ENCODE data around the gene GOLGA6L10. TPM values are rescaled to one million over a fixed set of nuclear protein-coding genes. Genes with fewer than 3 reads are reported as not detected.
"Not testable (repeated sequence)": the region's sequence is repeated elsewhere in the genome, so short reads cannot be mapped to it uniquely, and the experiment has no call there.

GOLGA6L10 gene
- total RNA-seq: 3.6 and 3.7 TPM in 2 replicates
- long read RNA-seq: 0 reads

GRCh38 chr15:82349375-82349774, at the start of gene GOLGA6L10:
Gene GOLGA6L10 (minus strand): TSS chr15:82349475. CDS start chr15:82349375, 100 bp downstream.
- not testable (repeated sequence) for H3K9me3 Mint-ChIP-seq; H3K27ac Mint-ChIP-seq (ENCODE audit: unreplicated experiment); H3K4me1 Mint-ChIP-seq; H3K4me3 Mint-ChIP-seq; H3K36me3 Mint-ChIP-seq (ENCODE audit: low read depth); H3K27me3 Mint-ChIP-seq (ENCODE audit: low read depth); DNase-seq (ENCODE audit: low read depth, low spot score)

- Mint-ChIP-seq H3K4me1 (peaks cover 4% of the 10 kb centered on the region), H3K36me3 (ENCODE audit: low read depth) (peaks cover 4% of the 10 kb centered on the region), H3K27ac (ENCODE audit: unreplicated experiment) (no peak overlapping the region), H3K9me3 (peaks cover 3% of the 10 kb centered on the region), H3K27me3 (ENCODE audit: low read depth) (no peaks in the 10 kb centered on the region), H3K4me3 (no peak overlapping the region)
- TF ChIP-seq CTCF (conservative IDR thresholded peaks at IDR 0.05): no peak
- no peak for DNase-seq (ENCODE audit: low read depth, low spot score)
Observed at GRCh38 chr15:82398785-82399184, 49.5 kb upstream of the GOLGA6L10 start.

GRCh38 chr15:82397817-82398216, 48.5 kb upstream of the GOLGA6L10 start:
- no peak for TF ChIP-seq CTCF (conservative IDR thresholded peaks at IDR 0.05)
- Mint-ChIP-seq H3K36me3 (ENCODE audit: low read depth) (peaks cover 4% of the 10 kb centered on the region), H3K4me3 (no peak overlapping the region), H3K9me3 (peaks cover 3% of the 10 kb centered on the region), H3K27ac (ENCODE audit: unreplicated experiment) (no peak overlapping the region), H3K4me1 (peaks cover 4% of the 10 kb centered on the region), H3K27me3 (ENCODE audit: low read depth) (no peaks in the 10 kb centered on the region)
- DNase-seq (ENCODE audit: low read depth, low spot score): no peak

GRCh38 chr15:82395788-82396187, 46.5 kb upstream of the GOLGA6L10 start:
- H3K9me3 Mint-ChIP-seq; H3K27me3 Mint-ChIP-seq (ENCODE audit: low read depth); H3K4me3 Mint-ChIP-seq; H3K27ac Mint-ChIP-seq (ENCODE audit: unreplicated experiment); H3K4me1 Mint-ChIP-seq; DNase-seq (ENCODE audit: low read depth, low spot score); H3K36me3 Mint-ChIP-seq (ENCODE audit: low read depth): not testable (repeated sequence)

GRCh38 chr15:82393671-82394070, 44.4 kb upstream of the GOLGA6L10 start:
- Mint-ChIP-seq H3K36me3 (ENCODE audit: low read depth) (peaks cover 4% of the 10 kb centered on the region), H3K27me3 (ENCODE audit: low read depth) (no peaks in the 10 kb centered on the region), H3K27ac (ENCODE audit: unreplicated experiment) (no peak overlapping the region), H3K9me3 (peaks cover 3% of the 10 kb centered on the region), H3K4me1 (peaks cover 5% of the 10 kb centered on the region), H3K4me3 (no peak overlapping the region)
- TF ChIP-seq CTCF (conservative IDR thresholded peaks at IDR 0.05): no peak
- DNase-seq (ENCODE audit: low read depth, low spot score): no peak

GRCh38 chr15:82392077-82392476, 42.8 kb upstream of the GOLGA6L10 start:
- H3K9me3 Mint-ChIP-seq; H3K27ac Mint-ChIP-seq (ENCODE audit: unreplicated experiment); H3K36me3 Mint-ChIP-seq (ENCODE audit: low read depth); DNase-seq (ENCODE audit: low read depth, low spot score); H3K27me3 Mint-ChIP-seq (ENCODE audit: low read depth); H3K4me3 Mint-ChIP-seq; H3K4me1 Mint-ChIP-seq: not testable (repeated sequence)

- H3K4me3 Mint-ChIP-seq; H3K36me3 Mint-ChIP-seq (ENCODE audit: low read depth): not testable (repeated sequence)
- peak overlapping the region; percentile 37 for H3K27ac Mint-ChIP-seq (ENCODE audit: unreplicated experiment)
Observed at GRCh38 chr15:82390152-82390551, 40.9 kb upstream of the GOLGA6L10 start.

GRCh38 chr15:82387209-82387608, 37.9 kb upstream of the GOLGA6L10 start:
- not testable (repeated sequence) for H3K9me3 Mint-ChIP-seq; H3K36me3 Mint-ChIP-seq (ENCODE audit: low read depth); H3K4me3 Mint-ChIP-seq; H3K27ac Mint-ChIP-seq (ENCODE audit: unreplicated experiment); H3K27me3 Mint-ChIP-seq (ENCODE audit: low read depth); DNase-seq (ENCODE audit: low read depth, low spot score); H3K4me1 Mint-ChIP-seq

More at GRCh38 chr15:82390152-82390551, 40.9 kb upstream of the GOLGA6L10 start:
- not testable (repeated sequence) for H3K9me3 Mint-ChIP-seq; DNase-seq (ENCODE audit: low read depth, low spot score); H3K27me3 Mint-ChIP-seq (ENCODE audit: low read depth); H3K4me1 Mint-ChIP-seq

GRCh38 chr15:82381330-82381955, 32.2 kb upstream of the GOLGA6L10 start:
- H3K4me3 Mint-ChIP-seq; H3K36me3 Mint-ChIP-seq (ENCODE audit: low read depth); H3K9me3 Mint-ChIP-seq; H3K27ac Mint-ChIP-seq (ENCODE audit: unreplicated experiment); H3K27me3 Mint-ChIP-seq (ENCODE audit: low read depth); DNase-seq (ENCODE audit: low read depth, low spot score): not testable (repeated sequence)
- peaks cover 18% of the 10 kb centered on the region for H3K4me1 Mint-ChIP-seq
